NK-92 (cell line): ENCODE measurements around the gene CRTC1.
"Not testable (repeated sequence)": the region's sequence is repeated elsewhere in the genome, so short reads cannot be mapped to it uniquely, and the experiment has no call there.

Source experiments
- DNase-seq: peaks from one replicate; lab custom pipeline; 2025; ENCODE audit not compliant: unreplicated experiment; lab: John Stamatoyannopoulos, UW

The CRTC1 gene

GRCh38 chr19:18725841-18726770 lies 42.6 kb downstream of the CRTC1 start:
- no peak for DNase-seq

- DNase-seq: no peak
Observed at GRCh38 chr19:18726846-18727245, 43.4 kb downstream of the CRTC1 start.

GRCh38 chr19:18727602-18728001 lies 44.1 kb downstream of the CRTC1 start:
- DNase-seq: not testable (repeated sequence)

- DNase-seq: no peak
Observed at GRCh38 chr19:18729933-18730530, 46.6 kb downstream of the CRTC1 start.

- no peak for DNase-seq
Observed at GRCh38 chr19:18730885-18731513, 47.5 kb downstream of the CRTC1 start.

GRCh38 chr19:18731562-18732008 lies 48.1 kb downstream of the CRTC1 start:
- DNase-seq: no peak

GRCh38 chr19:18733196-18733647 lies 49.7 kb downstream of the CRTC1 start:
- no peak for DNase-seq

GRCh38 chr19:18733762-18734332 lies 50.4 kb downstream of the CRTC1 start:
- DNase-seq: not testable (repeated sequence)

GRCh38 chr19:18735324-18735723 lies 51.8 kb downstream of the CRTC1 start:
- DNase-seq: no peak

GRCh38 chr19:18735752-18736151 lies 52.3 kb downstream of the CRTC1 start:
- no peak for DNase-seq

GRCh38 chr19:18736415-18737336 lies 53.2 kb downstream of the CRTC1 start:
- no peak for DNase-seq

- no peak for DNase-seq
Observed at GRCh38 chr19:18737337-18737953, 54.0 kb downstream of the CRTC1 start.

- DNase-seq: no peak
Observed at GRCh38 chr19:18737954-18738351, 54.5 kb downstream of the CRTC1 start.

- DNase-seq: no peak
Observed at GRCh38 chr19:18738961-18739690, 55.6 kb downstream of the CRTC1 start.

- no peak for DNase-seq
Observed at GRCh38 chr19:18741124-18742121, 57.9 kb downstream of the CRTC1 start.

- no peak for DNase-seq
Observed at GRCh38 chr19:18742324-18742723, 58.8 kb downstream of the CRTC1 start.

- no peak for DNase-seq
Observed at GRCh38 chr19:18742838-18743783, 59.6 kb downstream of the CRTC1 start.
